Tibial nerve (tissue), 4 donors: ENCODE data around the gene CCDC3. TPM values are rescaled to one million over a fixed set of nuclear protein-coding genes. Genes with fewer than 3 reads are reported as not detected.

Experiments used
- DNase-seq, 2 donors: peaks; one replicate each; pipeline ENCODE4 v3.0.0-alpha.2; 2019; ENCODE audit warnings: low spot score in 2 of 2
- H3K27ac ChIP-seq, 4 donors: fragments of 200-600 bp; sonication (generic) in 3 of 4; one replicate each; pipeline ENCODE4 v1.5.1; 2017 to 2019; ENCODE audit warnings: mild to moderate bottlenecking in 1 of 4
- H3K27me3 ChIP-seq, 2 donors: fragments of 200-600 bp; sonication (generic) in 1 of 2; one replicate each; pipeline versions ENCODE4 v1.5.1 to v1.6.0; 2017 to 2019
- H3K36me3 ChIP-seq, 3 donors: fragments of 200-600 bp; sonication (generic); one replicate each; pipeline ENCODE4 v1.5.1; 2018 to 2019
- H3K4me1 ChIP-seq, 4 donors: fragments of 200-600 bp; sonication (generic) in 3 of 4; one replicate each; pipeline ENCODE4 v1.5.1; 2017 to 2019
- H3K4me3 ChIP-seq, 4 donors: fragments of 200-600 bp; sonication (generic) in 3 of 4; one replicate each; pipeline ENCODE4 v1.5.1; 2017 to 2019; ENCODE audit warnings: mild to moderate bottlenecking in 1 of 4, moderate library complexity in 1 of 4
- H3K9me3 ChIP-seq, 4 donors: fragments of 200-600 bp; sonication (generic) in 3 of 4; one replicate each; pipeline ENCODE4 v1.5.1; 2017 to 2019
- EP300 ChIP-seq, 2 donors: sonication (generic); formaldehyde crosslinking; IDR thresholded peaks; one replicate each; pipeline ENCODE4 v1.6.1; 2017; ENCODE audit warnings: antibody characterized with exemption in 2 of 2, mild to moderate bottlenecking in 1 of 2
- POLR2A ChIP-seq, 2 donors: fragments of 450-650 bp; IDR thresholded peaks; one replicate each; pipeline ENCODE4 v1.6.1; 2017; ENCODE audit warnings: antibody characterized with exemption in 2 of 2, mild to moderate bottlenecking in 2 of 2, moderate library complexity in 2 of 2
- WGBS, 2 donors: methylation state at CpG; one replicate each; pipeline ENCODE4 v1.1.5; 2018; 5-methylcytosine and 5-hydroxymethylcytosine counted together
- total RNA-seq, 4 donors: library from RNA; depleted of rRNA; stranded (reverse); fragments of >200 nt; gene quantifications; one replicate each; pipeline ENCODE4 v1.1.0, GENCODE V29; 2016
- TF ChIP-seq, protein P1 (sequence below), 5 experiments: fragments of 200-600 bp in 3 of 5; fragments of 450-650 bp in 2 of 5; sonication (generic) in 3 of 5; IDR thresholded peaks; one replicate each; pipeline ENCODE4 v1.5.1; 2016 to 2019; ENCODE audit warnings: antibody characterized with exemption in 5 of 5, mild to moderate bottlenecking in 3 of 5, moderate library complexity in 2 of 5

The CCDC3 gene
- total RNA-seq, 4 donors from 2014 or later = 73.2 to 188 (median 149) TPM

DNA sequence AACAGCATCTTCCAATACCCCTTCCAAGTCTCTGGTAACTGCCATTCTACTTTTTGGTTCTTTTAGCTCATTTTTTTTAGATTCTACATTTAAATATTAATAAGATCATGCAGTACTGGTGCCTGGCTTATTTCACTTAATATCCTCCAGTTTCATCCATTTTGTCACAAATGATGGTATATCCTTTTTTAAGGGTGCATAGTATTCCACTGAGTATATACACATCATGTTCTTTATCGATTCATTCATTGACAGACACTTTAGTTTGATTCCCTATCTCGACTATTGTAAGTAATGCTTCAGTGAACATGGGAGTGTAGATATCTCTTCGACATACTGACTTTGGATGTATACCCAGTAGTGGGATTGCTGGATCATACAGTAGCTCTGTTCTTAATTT, 89.7 kb downstream of the CCDC3 start:
- Histone ChIP-seq H3K27me3 (no peaks in the 10 kb centered on the region), H3K27ac (no peak overlapping the region), H3K4me3 (no peak overlapping the region), H3K4me1 (peaks cover 0 to 27% (median 3%) of the 10 kb centered on the region in 4 donors), H3K36me3 (no peaks in the 10 kb centered on the region), H3K9me3 (no peaks in the 10 kb centered on the region)
- no peak for DNase-seq
- 90 to 91% methylated on average over 3 of the region's 3 CpGs for WGBS, 2 donors
- no peak for TF ChIP-seq EP300 (IDR thresholded peaks at IDR 0.05)

DNA sequence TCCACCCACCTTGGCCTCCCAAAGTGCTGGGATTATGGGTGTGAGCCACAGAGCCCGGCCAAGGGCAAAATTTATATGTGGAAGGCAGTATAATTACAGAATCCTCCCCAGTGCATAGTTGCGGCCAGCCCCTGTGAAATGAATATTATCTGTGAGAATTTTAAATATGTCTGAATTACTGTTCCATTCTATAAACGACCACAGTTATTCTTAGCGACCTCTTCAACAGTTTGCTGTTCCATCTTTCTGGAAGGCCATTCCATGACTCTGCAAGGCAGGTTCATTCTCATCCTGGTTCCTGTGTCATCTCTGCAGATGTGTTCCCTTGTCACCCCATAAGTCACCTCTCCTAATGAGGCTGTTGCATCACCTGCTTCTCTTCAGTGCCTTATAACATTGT, 90.7 kb downstream of the CCDC3 start:
- no peak overlapping the region for H3K4me3 ChIP-seq
- H3K9me3 ChIP-seq = no peaks in the 10 kb centered on the region
- no peaks in the 10 kb centered on the region for H3K27me3 ChIP-seq
- DNase-seq = no peak
- H3K36me3 ChIP-seq = no peaks in the 10 kb centered on the region
- H3K27ac ChIP-seq = peak overlapping the region in 1 of 4 donors; percentile 39
- TF ChIP-seq, protein P1, sequence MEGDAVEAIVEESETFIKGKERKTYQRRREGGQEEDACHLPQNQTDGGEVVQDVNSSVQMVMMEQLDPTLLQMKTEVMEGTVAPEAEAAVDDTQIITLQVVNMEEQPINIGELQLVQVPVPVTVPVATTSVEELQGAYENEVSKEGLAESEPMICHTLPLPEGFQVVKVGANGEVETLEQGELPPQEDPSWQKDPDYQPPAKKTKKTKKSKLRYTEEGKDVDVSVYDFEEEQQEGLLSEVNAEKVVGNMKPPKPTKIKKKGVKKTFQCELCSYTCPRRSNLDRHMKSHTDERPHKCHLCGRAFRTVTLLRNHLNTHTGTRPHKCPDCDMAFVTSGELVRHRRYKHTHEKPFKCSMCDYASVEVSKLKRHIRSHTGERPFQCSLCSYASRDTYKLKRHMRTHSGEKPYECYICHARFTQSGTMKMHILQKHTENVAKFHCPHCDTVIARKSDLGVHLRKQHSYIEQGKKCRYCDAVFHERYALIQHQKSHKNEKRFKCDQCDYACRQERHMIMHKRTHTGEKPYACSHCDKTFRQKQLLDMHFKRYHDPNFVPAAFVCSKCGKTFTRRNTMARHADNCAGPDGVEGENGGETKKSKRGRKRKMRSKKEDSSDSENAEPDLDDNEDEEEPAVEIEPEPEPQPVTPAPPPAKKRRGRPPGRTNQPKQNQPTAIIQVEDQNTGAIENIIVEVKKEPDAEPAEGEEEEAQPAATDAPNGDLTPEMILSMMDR (IDR thresholded peaks at IDR 0.05) = no peak
- TF ChIP-seq POLR2A (IDR thresholded peaks at IDR 0.05) (no peak), EP300 (IDR thresholded peaks at IDR 0.05) (no peak)
- 86 to 87% methylated on average over 4 of the region's 4 CpGs for WGBS, 2 donors
- peaks cover 0 to 34% (median 2%) of the 10 kb centered on the region in 4 donors for H3K4me1 ChIP-seq

DNA sequence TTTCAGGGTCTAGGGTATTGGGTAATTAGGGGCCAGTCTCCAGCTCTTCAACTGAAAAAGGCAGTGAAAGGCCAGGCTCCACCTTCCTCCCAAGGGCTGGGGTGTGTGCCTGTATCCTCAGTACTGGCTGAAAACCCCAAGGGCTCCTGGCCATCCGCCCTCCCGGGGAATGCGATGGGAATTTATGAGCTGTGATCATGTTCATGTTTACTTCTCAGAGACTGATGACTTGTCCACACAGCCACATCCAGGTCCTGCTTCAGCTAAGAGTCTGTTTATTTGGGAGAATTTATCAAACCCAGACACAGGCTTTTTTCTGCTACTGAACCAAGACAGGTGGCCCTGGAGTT, 91.7 kb downstream of the CCDC3 start:
- peak; percentile 33 to 47 for DNase-seq
- H3K27me3 ChIP-seq = no peaks in the 10 kb centered on the region
- H3K9me3 ChIP-seq = no peaks in the 10 kb centered on the region
- WGBS, 2 donors = 47 to 76% methylated on average over 3 of the region's 3 CpGs
- no peaks in the 10 kb centered on the region for H3K36me3 ChIP-seq
- no peak for TF ChIP-seq POLR2A (IDR thresholded peaks at IDR 0.05)
- no peak for TF ChIP-seq EP300 (IDR thresholded peaks at IDR 0.05)
- TF ChIP-seq, protein P1 (IDR thresholded peaks at IDR 0.05) = no peak
- no peak overlapping the region for H3K4me3 ChIP-seq
- peak overlapping the region in 3 of 4 donors; percentile 26 to 67 (median 50) for H3K27ac ChIP-seq
- peaks cover 0 to 32% (median 0%) of the 10 kb centered on the region in 4 donors for H3K4me1 ChIP-seq

DNA sequence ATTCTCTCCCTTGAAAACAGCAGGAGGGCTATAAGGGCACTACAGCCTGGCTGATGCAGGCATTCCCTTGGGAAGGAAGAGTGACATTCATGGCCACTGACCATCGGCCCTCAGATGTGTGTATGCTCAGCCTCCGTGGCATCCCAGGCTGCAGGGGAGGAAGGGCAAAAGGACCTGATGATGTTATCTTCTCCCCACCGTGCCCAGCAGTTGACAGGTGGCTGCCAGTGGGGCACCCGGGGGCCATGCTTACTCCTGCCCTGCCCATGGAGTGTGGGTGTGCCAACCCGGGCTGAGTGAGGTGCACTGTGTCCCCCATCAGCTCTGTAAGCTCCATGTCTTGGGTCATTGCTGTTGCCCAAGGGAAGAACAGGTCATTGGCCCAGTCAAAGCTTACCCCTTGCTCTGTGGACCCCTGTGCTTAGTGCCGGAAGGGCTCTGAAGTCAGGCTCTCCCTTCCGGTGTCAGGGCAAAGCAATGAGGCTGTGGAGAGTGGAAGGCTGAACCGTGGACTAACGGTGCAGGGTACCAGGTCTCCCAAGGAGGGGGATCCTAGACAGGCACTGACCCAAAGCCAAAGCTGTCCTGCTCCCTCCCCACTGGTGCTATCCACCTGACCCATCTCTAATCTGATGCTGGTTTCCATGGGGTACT, 92.2 kb downstream of the CCDC3 start:
- WGBS, 2 donors = 70 to 77% methylated on average over 4 to 9 of the region's 9 CpGs
- H3K36me3 ChIP-seq = no peaks in the 10 kb centered on the region

DNA sequence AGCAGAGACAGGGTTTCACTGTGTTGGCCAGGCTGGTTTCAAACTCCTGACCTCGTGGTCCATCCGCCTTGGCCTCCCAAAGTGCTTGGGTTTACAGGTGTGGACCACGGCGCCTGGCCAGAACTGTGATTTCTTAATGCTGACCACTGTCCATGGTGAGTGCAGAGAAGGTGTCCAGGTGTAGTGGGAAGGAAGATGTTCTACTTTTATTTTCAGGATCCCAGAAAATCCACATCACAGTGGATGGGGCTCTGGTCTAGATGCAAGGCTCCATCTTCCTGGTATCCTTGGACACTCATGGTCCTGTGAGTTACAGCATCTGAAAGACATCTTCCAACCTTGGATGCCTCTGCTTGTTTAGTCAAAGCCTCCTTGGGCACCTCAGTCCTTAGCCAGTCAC, 92.7 kb downstream of the CCDC3 start:
- Histone ChIP-seq H3K36me3 (no peaks in the 10 kb centered on the region), H3K4me1 (peaks cover 0 to 32% (median 0%) of the 10 kb centered on the region in 4 donors), H3K27ac (peak overlapping the region in 1 of 4 donors; percentile 67), H3K4me3 (no peak overlapping the region), H3K9me3 (no peaks in the 10 kb centered on the region), H3K27me3 (no peaks in the 10 kb centered on the region)
- no peak for DNase-seq
- TF ChIP-seq, protein P1 (IDR thresholded peaks at IDR 0.05) = no peak
- TF ChIP-seq EP300 (IDR thresholded peaks at IDR 0.05) = no peak
- TF ChIP-seq POLR2A (IDR thresholded peaks at IDR 0.05) = no peak
- 95 to 100% methylated on average over 4 of the region's 4 CpGs for WGBS, 2 donors

More for the DNA sequence above, 92.2 kb downstream of the CCDC3 start:
- peaks cover 0 to 32% (median 0%) of the 10 kb centered on the region in 4 donors for H3K4me1 ChIP-seq
- DNase-seq = no peak
- H3K9me3 ChIP-seq = no peaks in the 10 kb centered on the region
- no peaks in the 10 kb centered on the region for H3K27me3 ChIP-seq
- TF ChIP-seq EP300 (IDR thresholded peaks at IDR 0.05) = no peak
- TF ChIP-seq, protein P1 (IDR thresholded peaks at IDR 0.05) = no peak
- no peak for TF ChIP-seq POLR2A (IDR thresholded peaks at IDR 0.05)
- no peak overlapping the region for H3K4me3 ChIP-seq
- peak overlapping the region in 3 of 4 donors; percentile 26 to 67 (median 50) for H3K27ac ChIP-seq
